Neural progenitor cell (in vitro differentiated cells): Measurements from ENCODE around the gene PCNX1. TPM values are rescaled to one million over a fixed set of nuclear protein-coding genes. Genes with fewer than 3 reads are reported as not detected.

Experiments
- DNase-seq: peaks from one replicate; pipeline ENCODE4 v3.0.0-alpha.2; 2016; ENCODE audit warnings: low spot score
- H2AFZ ChIP-seq: fragments of 200-600 bp; sonication (generic); replicated peaks from 2 replicates; pipeline ENCODE4 v1.6.1; 2016; ENCODE audit warnings: antibody characterized with exemption
- H3F3A ChIP-seq: fragments of 200-600 bp; sonication (generic); 2 replicates; pipeline ENCODE4 v1.6.1; 2016; ENCODE audit warnings: antibody characterized with exemption, low read depth
- H3K27ac ChIP-seq: fragments of 200-600 bp; sonication (generic); 2 replicates; pipeline ENCODE4 v1.5.1; 2016; ENCODE audit warnings: mild to moderate bottlenecking
- H3K27me3 ChIP-seq: fragments of 200-600 bp; sonication (generic); 2 replicates; pipeline ENCODE4 v1.6.1; 2016; ENCODE audit warnings: mild to moderate bottlenecking, moderate library complexity
- H3K36me3 ChIP-seq: fragments of 200-600 bp; sonication (generic); 2 replicates; pipeline ENCODE4 v1.5.1; 2016
- H3K4me1 ChIP-seq: fragments of 200-600 bp; sonication (generic); 2 replicates; pipeline ENCODE4 v1.6.1; 2016; ENCODE audit warnings: mixed run types
- H3K4me2 ChIP-seq: fragments of 200-600 bp; sonication (generic); 2 replicates; pipeline ENCODE4 v1.6.1; 2016
- H3K4me3 ChIP-seq: fragments of 200-600 bp; sonication (generic); 2 replicates; pipeline ENCODE4 v1.5.1; 2016
- H3K79me2 ChIP-seq: fragments of 200-600 bp; sonication (generic); 2 replicates; pipeline ENCODE4 v1.6.1; 2016; ENCODE audit warnings: low read depth
- H3K9ac ChIP-seq: fragments of 200-600 bp; sonication (generic); 2 replicates; pipeline ENCODE4 v1.6.1; 2016
- H3K9me3 ChIP-seq: fragments of 200-600 bp; sonication (generic); 2 replicates; pipeline ENCODE4 v1.5.1; 2016; ENCODE audit warnings: low read depth
- H4K20me1 ChIP-seq: fragments of 200-600 bp; sonication (generic); 2 replicates; pipeline ENCODE4 v1.6.1; 2016; ENCODE audit warnings: low read depth
- H3K27ac Mint-ChIP-seq: 3 replicates; pipeline ENCODE4 v1.8.0; 2021; ENCODE audit warnings: mixed read lengths
- H3K27me3 Mint-ChIP-seq: 2 replicates; pipeline ENCODE4 v1.8.0; 2022; ENCODE audit warnings: low read depth, mild to moderate bottlenecking, inconsistent platforms, moderate library complexity, mixed read lengths; ENCODE audit not compliant: insufficient read depth
- H3K36me3 Mint-ChIP-seq: 3 replicates; pipeline ENCODE4 v1.8.0; 2021; ENCODE audit warnings: mixed read lengths
- H3K4me1 Mint-ChIP-seq: 3 replicates; pipeline ENCODE4 v1.8.0; 2021; ENCODE audit warnings: mixed read lengths
- H3K4me3 Mint-ChIP-seq: 3 replicates; pipeline ENCODE4 v1.8.0; 2021; ENCODE audit warnings: mild to moderate bottlenecking, moderate library complexity, mixed read lengths
- H3K9me3 Mint-ChIP-seq: 3 replicates; pipeline ENCODE4 v1.8.0; 2020; ENCODE audit warnings: mixed read lengths
- EZH2 ChIP-seq: fragments of 200-600 bp; sonication (generic); IDR thresholded peaks from 2 replicates; pipeline ENCODE4 v1.6.1; 2017; ENCODE audit warnings: antibody characterized with exemption, mild to moderate bottlenecking, moderate library complexity
- EZH2phosphoT487 ChIP-seq: fragments of 200-600 bp; sonication (generic); IDR thresholded peaks from 2 replicates; pipeline ENCODE4 v1.6.1; 2017; ENCODE audit warnings: antibody characterized with exemption
- total RNA-seq: library from RNA; depleted of rRNA; stranded (reverse); fragments of >200 nt; gene quantifications from 2 replicates; pipeline ENCODE4 v1.2.3, GENCODE V29; 2015; ENCODE audit warnings: low replicate concordance
- TF ChIP-seq, protein P1 (sequence below): fragments of 200-600 bp; sonication (generic); IDR thresholded peaks from 2 replicates; pipeline ENCODE4 v1.5.1; 2017; ENCODE audit warnings: antibody characterized with exemption, mild to moderate bottlenecking

Gene PCNX1
- total RNA-seq, 1 donor from 2014 or later: 48.6 TPM

GRCh38 chr14:71141701-71142374, 234.6 kb downstream of the PCNX1 start:
- Histone ChIP-seq H2AFZ (no peak overlapping the region), H3K27ac (no peak overlapping the region), H3K4me2 (no peak overlapping the region), H3K4me3 (no peak overlapping the region), H3K9me3 (no peaks in the 10 kb centered on the region), H3K79me2 (no peaks in the 10 kb centered on the region), H3K27me3 (no peaks in the 10 kb centered on the region), H3K9ac (no peak overlapping the region), H3F3A (no peaks in the 10 kb centered on the region), H4K20me1 (no peaks in the 10 kb centered on the region), H3K36me3 (no peaks in the 10 kb centered on the region), H3K4me1 (peaks cover 6% of the 10 kb centered on the region)
- Mint-ChIP-seq H3K9me3 (peaks cover 9% of the 10 kb centered on the region), H3K27me3 (peaks cover 2% of the 10 kb centered on the region), H3K27ac (no peak overlapping the region), H3K4me3 (no peak overlapping the region), H3K36me3 (no peaks in the 10 kb centered on the region), H3K4me1 (peaks cover 13% of the 10 kb centered on the region)
- no peak for DNase-seq
- TF ChIP-seq, protein P1, sequence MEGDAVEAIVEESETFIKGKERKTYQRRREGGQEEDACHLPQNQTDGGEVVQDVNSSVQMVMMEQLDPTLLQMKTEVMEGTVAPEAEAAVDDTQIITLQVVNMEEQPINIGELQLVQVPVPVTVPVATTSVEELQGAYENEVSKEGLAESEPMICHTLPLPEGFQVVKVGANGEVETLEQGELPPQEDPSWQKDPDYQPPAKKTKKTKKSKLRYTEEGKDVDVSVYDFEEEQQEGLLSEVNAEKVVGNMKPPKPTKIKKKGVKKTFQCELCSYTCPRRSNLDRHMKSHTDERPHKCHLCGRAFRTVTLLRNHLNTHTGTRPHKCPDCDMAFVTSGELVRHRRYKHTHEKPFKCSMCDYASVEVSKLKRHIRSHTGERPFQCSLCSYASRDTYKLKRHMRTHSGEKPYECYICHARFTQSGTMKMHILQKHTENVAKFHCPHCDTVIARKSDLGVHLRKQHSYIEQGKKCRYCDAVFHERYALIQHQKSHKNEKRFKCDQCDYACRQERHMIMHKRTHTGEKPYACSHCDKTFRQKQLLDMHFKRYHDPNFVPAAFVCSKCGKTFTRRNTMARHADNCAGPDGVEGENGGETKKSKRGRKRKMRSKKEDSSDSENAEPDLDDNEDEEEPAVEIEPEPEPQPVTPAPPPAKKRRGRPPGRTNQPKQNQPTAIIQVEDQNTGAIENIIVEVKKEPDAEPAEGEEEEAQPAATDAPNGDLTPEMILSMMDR: no peak
- TF ChIP-seq EZH2: no peak

GRCh38 chr14:71142375-71143038, 235.2 kb downstream of the PCNX1 start:
- no peak for TF ChIP-seq EZH2phosphoT487
- TF ChIP-seq, protein P1: no peak
- TF ChIP-seq EZH2: no peak
- Mint-ChIP-seq H3K9me3 (peaks cover 4% of the 10 kb centered on the region), H3K27ac (no peak overlapping the region), H3K4me3 (no peak overlapping the region), H3K27me3 (peaks cover 2% of the 10 kb centered on the region), H3K4me1 (peaks cover 13% of the 10 kb centered on the region), H3K36me3 (no peaks in the 10 kb centered on the region)
- Histone ChIP-seq H4K20me1 (no peaks in the 10 kb centered on the region), H3K9ac (no peak overlapping the region), H3K4me3 (no peak overlapping the region), H3K36me3 (no peaks in the 10 kb centered on the region), H3F3A (no peaks in the 10 kb centered on the region), H3K27me3 (no peaks in the 10 kb centered on the region), H3K4me1 (peaks cover 6% of the 10 kb centered on the region), H3K4me2 (no peak overlapping the region), H3K27ac (no peak overlapping the region), H3K79me2 (no peaks in the 10 kb centered on the region), H3K9me3 (no peaks in the 10 kb centered on the region), H2AFZ (no peak overlapping the region)
- DNase-seq: no peak

DNA sequence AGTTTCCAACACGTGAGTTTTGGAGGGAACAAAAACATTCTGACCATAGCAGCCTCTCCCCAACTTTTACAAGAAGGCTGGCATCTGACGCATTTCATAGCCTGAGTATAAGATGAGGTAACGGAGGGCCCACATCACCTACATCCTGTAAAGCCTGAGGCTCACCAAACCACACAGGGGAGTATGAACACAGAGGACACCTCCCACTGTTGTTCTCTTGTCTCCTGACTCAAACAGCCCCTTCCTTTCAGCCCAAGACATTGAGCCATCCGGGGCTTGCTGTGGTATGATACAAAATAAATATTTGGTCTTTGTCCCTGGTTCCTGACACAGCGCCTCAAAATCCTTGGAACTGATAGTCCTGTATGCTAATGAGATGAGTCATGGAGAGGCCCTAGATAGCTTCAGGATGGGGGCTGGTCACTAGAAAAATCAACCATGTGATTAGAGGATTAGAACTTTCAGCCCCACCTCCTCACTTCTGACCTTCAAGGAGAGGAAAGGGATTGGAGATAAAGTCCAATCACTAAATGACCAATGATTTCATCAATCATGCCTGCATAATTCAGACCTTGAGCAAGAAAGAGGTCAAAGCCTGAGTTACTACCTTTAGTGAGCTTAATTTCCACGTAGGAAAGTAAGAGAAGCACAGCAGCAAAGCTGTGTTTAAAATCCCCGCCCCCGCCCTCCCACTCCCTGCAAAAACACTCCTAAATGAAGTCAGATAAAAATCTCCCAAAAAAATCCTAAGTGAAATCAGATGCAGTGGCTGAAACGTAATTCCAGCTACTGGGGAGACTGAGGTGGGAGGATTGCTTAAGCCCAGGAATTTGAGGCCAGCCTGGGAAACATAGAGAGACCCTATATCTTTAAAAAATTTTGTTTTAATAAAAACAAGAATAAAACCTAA, 236.4 kb downstream of the PCNX1 start:
- no peak overlapping the region for H3K9ac ChIP-seq
- H3K4me3 ChIP-seq: no peak overlapping the region
- Mint-ChIP-seq H3K36me3 (no peaks in the 10 kb centered on the region), H3K27me3 (peaks cover 2% of the 10 kb centered on the region), H3K4me3 (no peak overlapping the region), H3K27ac (peak overlapping the region; percentile 65), H3K4me1 (peaks cover 13% of the 10 kb centered on the region), H3K9me3 (peaks cover 12% of the 10 kb centered on the region)
- no peaks in the 10 kb centered on the region for H3K79me2 ChIP-seq
- H3K4me2 ChIP-seq: no peak overlapping the region
- DNase-seq: no peak
- H4K20me1 ChIP-seq: no peaks in the 10 kb centered on the region
- no peak overlapping the region for H3K27ac ChIP-seq
- H2AFZ ChIP-seq: no peak overlapping the region
- H3K36me3 ChIP-seq: no peaks in the 10 kb centered on the region
- H3F3A ChIP-seq: no peaks in the 10 kb centered on the region
- no peaks in the 10 kb centered on the region for H3K9me3 ChIP-seq
- no peak for TF ChIP-seq EZH2phosphoT487
- no peak for TF ChIP-seq EZH2
- TF ChIP-seq, protein P1: no peak
- H3K27me3 ChIP-seq: no peaks in the 10 kb centered on the region
- H3K4me1 ChIP-seq: peaks cover 6% of the 10 kb centered on the region
